ENCODE data around the gene CAST. TPM values are rescaled to one million over a fixed set of nuclear protein-coding genes. Genes with fewer than 3 reads are reported as not detected.
A peak's percentile ranks its signal among the peaks of the same experiment; 100 is the strongest.

Gene CAST
- total RNA-seq, 1 donor from 2014 or later: 87.2 TPM

DNA sequence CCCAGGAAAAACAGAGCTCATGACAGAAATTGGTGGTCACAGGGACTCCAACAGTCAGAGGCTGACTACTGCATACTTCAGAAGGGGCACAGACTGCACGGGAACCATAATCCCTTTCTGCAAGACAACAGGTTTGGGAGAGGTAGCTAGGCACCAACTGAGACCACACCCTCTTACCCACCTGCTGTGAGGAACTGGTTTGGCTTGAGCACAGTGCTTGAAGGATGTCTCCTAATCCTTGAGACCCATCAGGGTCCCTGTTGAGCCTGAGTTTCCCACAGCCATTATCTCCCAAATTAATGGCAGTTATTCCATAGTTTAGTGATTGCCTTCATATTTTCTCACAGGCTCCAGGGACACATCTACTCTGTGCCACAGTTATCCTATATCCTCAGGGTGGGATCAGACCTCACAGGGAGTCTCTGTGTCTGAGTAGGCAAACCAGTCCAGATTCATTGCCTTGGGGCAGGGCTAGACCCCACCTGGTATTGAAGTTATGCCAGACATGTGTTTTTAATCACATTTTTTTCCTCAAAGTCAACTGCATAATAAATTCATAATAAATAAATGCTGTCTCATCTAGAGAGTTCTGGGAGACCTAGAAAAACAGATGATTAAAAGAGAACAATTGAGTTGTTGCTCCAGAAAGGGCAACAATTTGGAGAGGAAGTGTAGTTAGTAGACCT is 9.3 kb upstream of the CAST start:
- Histone ChIP-seq H3K27me3 (ENCODE audit: control insufficient read depth in 3 of 3, insufficient read depth in 3 of 3, low read length in 3 of 3) (no peaks in the 10 kb centered on the region), H3K36me3 (ENCODE audit: control insufficient read depth in 3 of 3, insufficient read depth in 3 of 3, low read length in 3 of 3) (no peaks in the 10 kb centered on the region), H3K9me3 (ENCODE audit: control insufficient read depth in 3 of 3, low read length in 3 of 3) (no peaks in the 10 kb centered on the region), H3K4me3 (ENCODE audit: low read length in 3 of 3) (no peak overlapping the region), H3K4me1 (ENCODE audit: control insufficient read depth in 3 of 3, insufficient read depth in 3 of 3, low read length in 3 of 3) (peaks cover 6 to 7% (median 7%) of the 10 kb centered on the region in 3 donors), H3K9ac (ENCODE audit: low read depth in 1 of 3, low read length in 3 of 3) (no peak overlapping the region), H3K27ac (ENCODE audit: low read depth, low read length) (no peak overlapping the region)

DNA sequence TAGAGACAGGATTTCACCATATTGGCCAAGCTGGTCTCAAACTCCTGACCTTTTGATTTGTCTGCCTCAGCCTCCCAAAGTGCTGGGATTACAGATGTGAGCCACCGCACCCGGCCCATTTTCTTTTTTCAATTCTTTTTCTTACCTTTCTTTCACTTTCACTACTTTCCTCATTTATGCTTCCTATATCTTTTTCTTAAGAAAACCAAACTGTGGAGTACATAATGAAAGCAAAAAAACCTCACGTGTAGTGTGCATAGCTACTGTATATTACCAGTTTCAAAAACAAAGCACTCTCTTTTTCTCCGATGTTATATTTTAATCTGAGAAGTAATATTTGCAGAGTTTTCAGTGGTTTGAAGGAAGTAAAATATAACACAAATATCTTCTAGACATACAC is 8.0 kb upstream of the CAST start:
- Histone ChIP-seq H3K27me3 (ENCODE audit: control insufficient read depth in 3 of 3, insufficient read depth in 3 of 3, low read length in 3 of 3) (no peaks in the 10 kb centered on the region), H3K9ac (ENCODE audit: low read depth in 1 of 3, low read length in 3 of 3) (no peak overlapping the region), H3K4me3 (ENCODE audit: low read length in 3 of 3) (no peak overlapping the region), H3K9me3 (ENCODE audit: control insufficient read depth in 3 of 3, low read length in 3 of 3) (no peaks in the 10 kb centered on the region), H3K4me1 (ENCODE audit: control insufficient read depth in 3 of 3, insufficient read depth in 3 of 3, low read length in 3 of 3) (no peaks in the 10 kb centered on the region), H3K27ac (ENCODE audit: low read depth, low read length) (no peak overlapping the region), H3K36me3 (ENCODE audit: control insufficient read depth in 3 of 3, insufficient read depth in 3 of 3, low read length in 3 of 3) (no peaks in the 10 kb centered on the region)

DNA sequence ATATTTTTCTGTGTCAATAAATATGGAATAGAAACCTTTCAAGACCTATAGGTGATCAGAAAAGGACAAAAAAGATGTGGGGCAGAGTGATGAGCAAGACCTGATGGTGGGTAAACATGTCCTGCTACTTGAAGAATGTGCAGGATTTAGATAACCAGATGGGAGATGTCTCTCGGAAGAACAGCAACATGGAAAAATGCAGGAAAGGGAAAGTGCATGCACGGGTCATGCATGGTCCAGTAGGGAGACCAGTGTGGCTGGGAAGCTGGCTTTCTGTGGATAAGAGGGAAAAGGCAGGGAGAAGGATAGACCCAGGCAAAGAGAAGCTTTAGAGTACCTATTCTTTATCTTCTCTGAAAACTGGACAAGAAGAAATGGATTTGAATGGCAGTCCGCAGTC is 7.1 kb upstream of the CAST start:
- no peaks in the 10 kb centered on the region for H3K36me3 ChIP-seq (ENCODE audit: control insufficient read depth in 3 of 3, insufficient read depth in 3 of 3, low read length in 3 of 3)

DNA sequence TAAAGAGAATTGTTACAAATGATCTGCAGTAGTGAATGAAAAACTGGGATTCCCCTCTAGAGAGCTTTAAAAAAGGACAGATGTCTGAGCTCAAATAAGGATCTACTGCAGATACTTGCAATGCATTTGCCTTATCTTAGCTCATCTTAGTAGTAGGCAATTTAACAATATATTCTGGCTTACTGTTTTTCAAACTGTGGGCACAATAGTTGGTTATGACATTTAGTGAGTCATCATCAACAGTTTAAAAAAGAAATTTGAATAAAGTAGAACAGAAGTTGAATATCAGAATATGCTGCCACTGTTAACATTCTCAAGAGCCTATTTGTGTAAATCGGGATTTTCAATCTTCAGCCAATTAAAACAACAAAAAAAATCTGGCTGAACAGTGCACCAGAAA is 6.7 kb upstream of the CAST start:
- no peaks in the 10 kb centered on the region for H3K36me3 ChIP-seq (ENCODE audit: control insufficient read depth in 3 of 3, insufficient read depth in 3 of 3, low read length in 3 of 3)
- no peaks in the 10 kb centered on the region for H3K9me3 ChIP-seq (ENCODE audit: control insufficient read depth in 3 of 3, low read length in 3 of 3)
- peaks cover 0 to under 1% (median 0%) of the 10 kb centered on the region in 3 donors for H3K4me1 ChIP-seq (ENCODE audit: control insufficient read depth in 3 of 3, insufficient read depth in 3 of 3, low read length in 3 of 3)
- no peak overlapping the region for H3K27ac ChIP-seq (ENCODE audit: low read depth, low read length)
- H3K27me3 ChIP-seq (ENCODE audit: control insufficient read depth in 3 of 3, insufficient read depth in 3 of 3, low read length in 3 of 3): no peaks in the 10 kb centered on the region
- H3K9ac ChIP-seq (ENCODE audit: low read depth in 1 of 3, low read length in 3 of 3): no peak overlapping the region
- no peak overlapping the region for H3K4me3 ChIP-seq (ENCODE audit: low read length in 3 of 3)

More for the DNA sequence above, 7.1 kb upstream of the CAST start:
- Histone ChIP-seq H3K9ac (ENCODE audit: low read depth in 1 of 3, low read length in 3 of 3) (no peak overlapping the region), H3K27ac (ENCODE audit: low read depth, low read length) (no peak overlapping the region), H3K4me1 (ENCODE audit: control insufficient read depth in 3 of 3, insufficient read depth in 3 of 3, low read length in 3 of 3) (no peaks in the 10 kb centered on the region), H3K27me3 (ENCODE audit: control insufficient read depth in 3 of 3, insufficient read depth in 3 of 3, low read length in 3 of 3) (no peaks in the 10 kb centered on the region), H3K9me3 (ENCODE audit: control insufficient read depth in 3 of 3, low read length in 3 of 3) (no peaks in the 10 kb centered on the region), H3K4me3 (ENCODE audit: low read length in 3 of 3) (no peak overlapping the region)

DNA sequence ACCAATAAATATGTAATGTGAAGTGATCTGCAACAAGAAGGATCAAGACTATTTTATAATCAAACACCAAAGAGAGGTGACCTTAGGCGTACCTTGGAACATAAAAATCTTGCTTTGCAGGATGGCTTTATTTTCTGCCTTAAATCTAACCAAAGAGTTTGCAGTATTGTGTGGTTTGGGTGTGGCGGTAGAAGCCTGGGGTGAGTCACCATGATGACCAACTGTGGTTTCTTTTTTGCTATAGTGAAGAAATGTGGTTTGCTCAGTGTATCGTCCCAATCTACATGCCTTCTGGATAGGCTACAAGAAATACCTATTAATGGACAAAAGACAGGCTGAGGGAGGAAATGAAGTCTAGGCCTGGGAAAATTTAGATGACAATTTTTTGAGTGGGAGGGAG is 5.1 kb upstream of the CAST start:
- H3K9me3 ChIP-seq (ENCODE audit: control insufficient read depth in 3 of 3, low read length in 3 of 3): no peaks in the 10 kb centered on the region
- H3K27me3 ChIP-seq (ENCODE audit: control insufficient read depth in 3 of 3, insufficient read depth in 3 of 3, low read length in 3 of 3): no peaks in the 10 kb centered on the region
- H3K4me1 ChIP-seq (ENCODE audit: control insufficient read depth in 3 of 3, insufficient read depth in 3 of 3, low read length in 3 of 3): peaks cover 3 to 4% (median 3%) of the 10 kb centered on the region in 3 donors
- no peak overlapping the region for H3K9ac ChIP-seq (ENCODE audit: low read depth in 1 of 3, low read length in 3 of 3)
- H3K27ac ChIP-seq (ENCODE audit: low read depth, low read length): no peak overlapping the region
- no peak overlapping the region for H3K4me3 ChIP-seq (ENCODE audit: low read length in 3 of 3)
- no peaks in the 10 kb centered on the region for H3K36me3 ChIP-seq (ENCODE audit: control insufficient read depth in 3 of 3, insufficient read depth in 3 of 3, low read length in 3 of 3)

DNA sequence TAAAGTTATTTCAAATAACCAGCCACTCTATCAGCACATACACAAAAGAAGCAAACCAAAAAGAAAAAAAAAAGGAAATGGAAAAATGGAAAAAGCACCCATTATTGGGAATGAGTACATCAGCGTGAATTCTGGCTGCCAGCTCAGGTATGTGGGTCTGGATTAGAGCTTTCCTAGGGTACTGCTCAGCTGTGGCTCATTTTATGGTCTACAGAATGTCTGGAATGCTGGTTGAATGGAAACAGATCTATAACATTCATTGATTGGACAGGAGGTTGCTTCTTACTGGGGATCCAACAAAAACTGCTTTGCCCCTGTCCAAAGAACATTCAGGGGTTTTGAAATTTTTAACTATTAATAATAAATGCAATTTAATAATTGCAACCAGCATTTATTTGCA is 3.9 kb upstream of the CAST start:
- Histone ChIP-seq H3K27me3 (ENCODE audit: control insufficient read depth in 3 of 3, insufficient read depth in 3 of 3, low read length in 3 of 3) (no peaks in the 10 kb centered on the region), H3K4me1 (ENCODE audit: control insufficient read depth in 3 of 3, insufficient read depth in 3 of 3, low read length in 3 of 3) (peaks cover 7 to 8% (median 7%) of the 10 kb centered on the region in 3 donors), H3K36me3 (ENCODE audit: control insufficient read depth in 3 of 3, insufficient read depth in 3 of 3, low read length in 3 of 3) (no peaks in the 10 kb centered on the region), H3K9me3 (ENCODE audit: control insufficient read depth in 3 of 3, low read length in 3 of 3) (no peaks in the 10 kb centered on the region), H3K4me3 (ENCODE audit: low read length in 3 of 3) (no peak overlapping the region), H3K27ac (ENCODE audit: low read depth, low read length) (no peak overlapping the region), H3K9ac (ENCODE audit: low read depth in 1 of 3, low read length in 3 of 3) (no peak overlapping the region)

DNA sequence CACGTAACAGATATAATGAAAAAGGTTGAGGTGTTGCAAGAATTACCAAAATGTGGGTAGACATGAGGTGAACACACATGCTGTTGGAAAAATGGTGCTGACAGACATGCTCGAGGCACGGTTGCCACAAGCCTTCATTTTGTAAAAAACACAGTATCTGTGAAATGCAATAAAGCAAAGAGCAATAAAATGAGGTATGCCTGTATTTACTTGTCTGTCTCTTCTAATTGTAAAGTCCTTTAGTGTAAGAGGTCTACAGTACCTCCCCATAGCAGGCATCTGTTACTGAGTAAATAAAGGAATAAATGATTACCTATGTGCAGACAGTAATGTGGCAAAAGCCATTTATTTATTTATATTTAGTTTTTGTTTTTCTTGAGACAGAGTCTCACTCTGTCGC is 3.0 kb upstream of the CAST start:
- H3K4me3 ChIP-seq (ENCODE audit: low read length in 3 of 3): no peak overlapping the region
- no peak overlapping the region for H3K9ac ChIP-seq (ENCODE audit: low read depth in 1 of 3, low read length in 3 of 3)
- no peaks in the 10 kb centered on the region for H3K9me3 ChIP-seq (ENCODE audit: control insufficient read depth in 3 of 3, low read length in 3 of 3)
- no peaks in the 10 kb centered on the region for H3K27me3 ChIP-seq (ENCODE audit: control insufficient read depth in 3 of 3, insufficient read depth in 3 of 3, low read length in 3 of 3)
- H3K4me1 ChIP-seq (ENCODE audit: control insufficient read depth in 3 of 3, insufficient read depth in 3 of 3, low read length in 3 of 3): peaks cover 11 to 12% (median 11%) of the 10 kb centered on the region in 3 donors
- no peak overlapping the region for H3K27ac ChIP-seq (ENCODE audit: low read depth, low read length)
- H3K36me3 ChIP-seq (ENCODE audit: control insufficient read depth in 3 of 3, insufficient read depth in 3 of 3, low read length in 3 of 3): no peaks in the 10 kb centered on the region

DNA sequence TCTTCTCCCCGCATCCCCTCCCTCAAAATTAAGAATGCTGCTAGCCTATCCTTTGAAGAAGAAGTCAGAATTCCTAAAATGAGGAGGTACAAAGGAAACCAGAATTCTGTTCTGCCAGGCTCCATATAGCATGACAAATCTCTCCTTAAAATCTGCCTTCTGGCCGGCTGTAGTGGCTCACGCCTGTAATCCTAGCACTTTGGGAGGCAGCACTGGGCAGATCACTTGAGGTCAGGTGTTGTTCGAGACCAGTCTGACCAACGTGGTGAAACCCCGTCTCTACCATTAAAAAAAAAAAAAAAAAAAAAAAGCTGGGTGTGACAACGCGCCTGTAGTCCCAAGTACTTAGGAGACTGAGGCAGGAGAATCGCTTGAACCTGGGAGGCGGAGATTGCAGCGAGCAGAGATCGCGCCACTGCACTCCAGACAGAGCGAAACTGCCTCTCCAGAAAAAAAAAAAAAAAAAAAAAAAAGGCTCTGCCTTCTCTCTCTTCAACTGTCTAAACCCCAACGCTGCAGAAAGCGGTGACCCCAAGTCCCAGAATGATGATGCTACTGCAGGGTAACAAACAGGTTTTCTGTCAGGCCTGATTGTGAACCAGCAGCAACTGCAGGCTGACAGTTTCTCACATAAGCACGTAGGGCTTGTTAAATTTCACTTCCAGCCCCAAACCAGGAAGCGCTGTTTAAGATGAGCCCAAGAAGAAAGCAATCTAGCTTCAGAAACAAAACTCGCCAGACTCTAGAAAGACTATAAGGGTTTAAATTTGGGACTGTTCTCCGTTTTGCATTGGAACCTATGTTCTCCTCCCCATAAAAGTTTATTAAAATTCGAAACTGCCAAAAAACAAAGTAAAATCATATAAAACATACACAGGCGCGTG is 963 bp upstream of the CAST start:
- Histone ChIP-seq H3K9me3 (ENCODE audit: control insufficient read depth in 3 of 3, low read length in 3 of 3) (no peaks in the 10 kb centered on the region), H3K9ac (ENCODE audit: low read depth in 1 of 3, low read length in 3 of 3) (peak overlapping the region; percentile 82 to 95 (median 94)), H3K36me3 (ENCODE audit: control insufficient read depth in 3 of 3, insufficient read depth in 3 of 3, low read length in 3 of 3) (no peaks in the 10 kb centered on the region), H3K4me3 (ENCODE audit: low read length in 3 of 3) (peak overlapping the region; percentile 82 to 95 (median 88)), H3K27me3 (ENCODE audit: control insufficient read depth in 3 of 3, insufficient read depth in 3 of 3, low read length in 3 of 3) (no peaks in the 10 kb centered on the region), H3K27ac (ENCODE audit: low read depth, low read length) (peak overlapping the region; percentile 97), H3K4me1 (ENCODE audit: control insufficient read depth in 3 of 3, insufficient read depth in 3 of 3, low read length in 3 of 3) (peaks cover 11 to 16% (median 12%) of the 10 kb centered on the region in 3 donors)

DNA sequence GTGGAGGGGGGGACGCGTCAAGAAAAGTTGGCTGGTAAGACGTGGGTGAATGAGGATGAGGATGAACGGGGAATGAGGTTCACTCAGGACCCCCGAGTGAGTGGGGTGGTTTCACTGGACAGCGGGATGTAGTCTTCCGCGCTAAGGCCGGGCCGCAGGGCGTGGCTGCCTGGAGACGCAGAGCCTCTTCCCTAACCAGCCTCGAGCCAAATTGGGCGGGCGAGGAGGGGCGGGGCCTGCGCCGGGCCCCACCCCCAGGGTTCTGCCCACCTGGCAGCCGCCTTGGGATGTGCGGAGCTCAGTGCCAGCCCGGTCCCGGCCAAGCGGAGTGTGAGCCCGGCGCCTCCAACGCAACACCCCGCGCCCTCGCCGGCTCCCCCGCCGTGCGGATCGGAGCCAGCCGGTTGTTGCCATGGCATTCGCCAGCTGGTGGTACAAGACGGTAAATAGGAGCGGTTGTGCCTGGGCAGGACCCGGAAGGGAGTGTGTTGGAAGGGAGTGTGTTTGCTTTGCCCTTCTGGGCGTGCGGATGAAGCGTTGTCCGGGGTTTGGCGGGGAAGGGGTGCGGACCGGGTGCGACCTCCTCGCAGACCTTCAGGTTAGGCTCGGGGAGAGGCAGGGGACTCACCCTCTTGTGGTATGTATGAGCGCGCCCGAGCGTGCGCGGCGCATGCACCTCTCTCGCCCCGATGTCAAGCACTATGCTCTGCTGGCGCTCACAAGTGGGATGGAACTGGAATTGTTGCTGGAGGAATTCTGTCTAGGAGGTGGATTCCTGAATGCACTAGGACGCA is 746 bp downstream of the CAST start:
- H3K9me3 ChIP-seq (ENCODE audit: control insufficient read depth in 3 of 3, low read length in 3 of 3): no peaks in the 10 kb centered on the region
- peaks cover 11 to 20% (median 14%) of the 10 kb centered on the region in 3 donors for H3K4me1 ChIP-seq (ENCODE audit: control insufficient read depth in 3 of 3, insufficient read depth in 3 of 3, low read length in 3 of 3)
- peak overlapping the region; percentile 94 to 95 (median 95) for H3K9ac ChIP-seq (ENCODE audit: low read depth in 1 of 3, low read length in 3 of 3)
- H3K4me3 ChIP-seq (ENCODE audit: low read length in 3 of 3): peak overlapping the region; percentile 88 to 95 (median 91)
- no peaks in the 10 kb centered on the region for H3K27me3 ChIP-seq (ENCODE audit: control insufficient read depth in 3 of 3, insufficient read depth in 3 of 3, low read length in 3 of 3)
- H3K36me3 ChIP-seq (ENCODE audit: control insufficient read depth in 3 of 3, insufficient read depth in 3 of 3, low read length in 3 of 3): no peaks in the 10 kb centered on the region
- peak overlapping the region; percentile 97 for H3K27ac ChIP-seq (ENCODE audit: low read depth, low read length)

Data from skeletal muscle tissue (tissue), 4 donors.